Measurements from ENCODE around the gene PLXNA1. TPM values are rescaled to one million over a fixed set of nuclear protein-coding genes. Genes with fewer than 3 reads are reported as not detected.

The PLXNA1 gene
- total RNA-seq, 1 donor from 2014 or later = 63.3 TPM

- FAIRE-seq (no peak), DNase-seq (ENCODE audit: low read depth) (no peak)
- Histone ChIP-seq H3K4me2 (ENCODE audit: low read length) (no peak overlapping the region), H3K27me3 (ENCODE audit: insufficient read depth, low read length) (peaks cover 2% of the 10 kb centered on the region), H4K20me1 (ENCODE audit: insufficient read depth, low read length) (peaks cover 5% of the 10 kb centered on the region), H3K4me1 (ENCODE audit: insufficient read depth, low read length) (peaks cover 12% of the 10 kb centered on the region), H3K36me3 (ENCODE audit: insufficient read depth, low read length) (no peaks in the 10 kb centered on the region), H3K27ac (ENCODE audit: low read depth, low read length) (no peak overlapping the region), H3K9ac (ENCODE audit: low read length) (no peak overlapping the region), H3K9me3 (ENCODE audit: insufficient read depth, low read depth, low read length) (no peaks in the 10 kb centered on the region), H3K4me3 (ENCODE audit: insufficient read depth, low read depth, low read length) (no peak overlapping the region), H3K79me2 (ENCODE audit: insufficient read depth, low read length) (peaks cover 6% of the 10 kb centered on the region), H2AFZ (ENCODE audit: low read depth, low read length) (no peak overlapping the region)
- Mint-ChIP-seq H3K4me3 (ENCODE audit: unreplicated experiment) (no peak overlapping the region), H3K36me3 (ENCODE audit: low read depth, unreplicated experiment) (peaks cover 4% of the 10 kb centered on the region), H3K4me1 (ENCODE audit: low read depth, unreplicated experiment) (no peaks in the 10 kb centered on the region), H3K27ac (ENCODE audit: unreplicated experiment) (no peak overlapping the region), H3K27me3 (ENCODE audit: low read depth, unreplicated experiment) (peaks cover 15% of the 10 kb centered on the region), H3K9me3 (ENCODE audit: unreplicated experiment) (peaks cover 12% of the 10 kb centered on the region)
- no peak for TF ChIP-seq CTCF (IDR thresholded peaks at IDR 0.05; ENCODE audit: insufficient read depth, low read depth, low read length)
- TF ChIP-seq EZH2 (IDR thresholded peaks at IDR 0.05; ENCODE audit: insufficient read depth, low read length) = no peak
Observed at GRCh38 chr3:126979046-126979628, 3.8 kb upstream of the PLXNA1 start.

- Histone ChIP-seq H3K79me2 (ENCODE audit: insufficient read depth, low read length) (peaks cover 18% of the 10 kb centered on the region), H2AFZ (ENCODE audit: low read depth, low read length) (no peak overlapping the region), H3K9me3 (ENCODE audit: insufficient read depth, low read depth, low read length) (no peaks in the 10 kb centered on the region), H4K20me1 (ENCODE audit: insufficient read depth, low read length) (peaks cover 17% of the 10 kb centered on the region), H3K4me3 (ENCODE audit: insufficient read depth, low read depth, low read length) (no peak overlapping the region), H3K4me1 (ENCODE audit: insufficient read depth, low read length) (peaks cover 21% of the 10 kb centered on the region), H3K9ac (ENCODE audit: low read length) (no peak overlapping the region), H3K27ac (ENCODE audit: low read depth, low read length) (no peak overlapping the region), H3K36me3 (ENCODE audit: insufficient read depth, low read length) (no peaks in the 10 kb centered on the region), H3K27me3 (ENCODE audit: insufficient read depth, low read length) (peaks cover 2% of the 10 kb centered on the region), H3K4me2 (ENCODE audit: low read length) (no peak overlapping the region)
- FAIRE-seq (no peak), DNase-seq (ENCODE audit: low read depth) (no peak)
- Mint-ChIP-seq H3K4me1 (ENCODE audit: low read depth, unreplicated experiment) (peaks cover 1% of the 10 kb centered on the region), H3K36me3 (ENCODE audit: low read depth, unreplicated experiment) (peaks cover 4% of the 10 kb centered on the region), H3K4me3 (ENCODE audit: unreplicated experiment) (no peak overlapping the region), H3K9me3 (ENCODE audit: unreplicated experiment) (peaks cover 2% of the 10 kb centered on the region), H3K27me3 (ENCODE audit: low read depth, unreplicated experiment) (peaks cover 15% of the 10 kb centered on the region), H3K27ac (ENCODE audit: unreplicated experiment) (no peak overlapping the region)
- no peak for TF ChIP-seq CTCF (IDR thresholded peaks at IDR 0.05; ENCODE audit: insufficient read depth, low read depth, low read length)
- no peak for TF ChIP-seq EZH2 (IDR thresholded peaks at IDR 0.05; ENCODE audit: insufficient read depth, low read length)
Observed at GRCh38 chr3:126980266-126980811, 2.6 kb upstream of the PLXNA1 start.

- Mint-ChIP-seq H3K4me1 (ENCODE audit: low read depth, unreplicated experiment) (peaks cover 1% of the 10 kb centered on the region), H3K27ac (ENCODE audit: unreplicated experiment) (peak overlapping the region; percentile 47), H3K4me3 (ENCODE audit: unreplicated experiment) (peak overlapping the region; percentile 84), H3K36me3 (ENCODE audit: low read depth, unreplicated experiment) (peaks cover 4% of the 10 kb centered on the region), H3K27me3 (ENCODE audit: low read depth, unreplicated experiment) (peaks cover 13% of the 10 kb centered on the region), H3K9me3 (ENCODE audit: unreplicated experiment) (peaks cover 2% of the 10 kb centered on the region)
- no peaks in the 10 kb centered on the region for H3K36me3 ChIP-seq (ENCODE audit: insufficient read depth, low read length)
- peak overlapping the region; percentile 84 for H3K4me2 ChIP-seq (ENCODE audit: low read length)
- DNase-seq (ENCODE audit: low read depth) (peak; percentile 33), FAIRE-seq (no peak)
- H3K79me2 ChIP-seq (ENCODE audit: insufficient read depth, low read length) = peaks cover 36% of the 10 kb centered on the region
- no peak overlapping the region for H3K27ac ChIP-seq (ENCODE audit: low read depth, low read length)
- H2AFZ ChIP-seq (ENCODE audit: low read depth, low read length) = peak overlapping the region; percentile 98
- H3K4me1 ChIP-seq (ENCODE audit: insufficient read depth, low read length) = peaks cover 33% of the 10 kb centered on the region
- peak overlapping the region; percentile 56 for H3K4me3 ChIP-seq (ENCODE audit: insufficient read depth, low read depth, low read length)
- H3K27me3 ChIP-seq (ENCODE audit: insufficient read depth, low read length) = peaks cover 2% of the 10 kb centered on the region
- H3K9me3 ChIP-seq (ENCODE audit: insufficient read depth, low read depth, low read length) = no peaks in the 10 kb centered on the region
- TF ChIP-seq CTCF (IDR thresholded peaks at IDR 0.05; ENCODE audit: insufficient read depth, low read depth, low read length) = no peak
- TF ChIP-seq EZH2 (IDR thresholded peaks at IDR 0.05; ENCODE audit: insufficient read depth, low read length) = no peak
- H3K9ac ChIP-seq (ENCODE audit: low read length) = peak overlapping the region; percentile 68
- H4K20me1 ChIP-seq (ENCODE audit: insufficient read depth, low read length) = peaks cover 35% of the 10 kb centered on the region
Observed at GRCh38 chr3:126982126-126982470, 817 bp upstream of the PLXNA1 start.

All from astrocyte (in vitro differentiated cells and primary cell).